NB4 (cell line): ENCODE results near the gene NTN1.
"Not testable (repeated sequence)": the region's sequence is repeated elsewhere in the genome, so short reads cannot be mapped to it uniquely, and the experiment has no call there.

Source experiments
- MYC ChIP-seq: IDR thresholded peaks from 2 replicates; pipeline ENCODE4 v1.6.1; 2011; ENCODE audit warnings: low read depth, low read length
- POLR2A ChIP-seq: IDR thresholded peaks from 2 replicates; pipeline ENCODE4 v1.6.1; 2011; ENCODE audit warnings: mild to moderate bottlenecking; ENCODE audit not compliant: insufficient read length; ENCODE audit errors: extremely low read depth
- TF ChIP-seq, protein P1 (sequence below): IDR thresholded peaks from one replicate; pipeline ENCODE4 v1.5.1; 2012; ENCODE audit warnings: low read depth, low read length
- TF ChIP-seq, protein P2 (sequence below): IDR thresholded peaks from 2 replicates; pipeline ENCODE4 v1.6.1; 2011; ENCODE audit warnings: low read depth, low read length

DNA sequence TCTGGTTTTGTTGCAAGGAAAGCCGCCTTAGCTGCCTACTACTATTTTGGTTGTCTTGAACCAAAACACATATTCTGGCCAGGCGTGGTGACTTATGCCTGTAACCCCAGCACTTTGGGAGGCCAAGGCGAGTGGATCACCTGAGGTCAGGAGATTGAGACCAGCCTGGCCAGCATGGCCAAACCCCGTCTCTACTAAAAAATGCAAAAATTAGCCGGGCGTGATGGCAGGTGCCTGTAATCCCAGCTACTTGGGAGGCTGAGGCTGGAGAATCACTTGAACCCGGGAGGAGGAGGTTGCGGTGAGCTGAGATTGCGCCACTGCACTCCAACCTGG, 236.3 kb downstream of the NTN1 start:
- TF ChIP-seq, protein P1, sequence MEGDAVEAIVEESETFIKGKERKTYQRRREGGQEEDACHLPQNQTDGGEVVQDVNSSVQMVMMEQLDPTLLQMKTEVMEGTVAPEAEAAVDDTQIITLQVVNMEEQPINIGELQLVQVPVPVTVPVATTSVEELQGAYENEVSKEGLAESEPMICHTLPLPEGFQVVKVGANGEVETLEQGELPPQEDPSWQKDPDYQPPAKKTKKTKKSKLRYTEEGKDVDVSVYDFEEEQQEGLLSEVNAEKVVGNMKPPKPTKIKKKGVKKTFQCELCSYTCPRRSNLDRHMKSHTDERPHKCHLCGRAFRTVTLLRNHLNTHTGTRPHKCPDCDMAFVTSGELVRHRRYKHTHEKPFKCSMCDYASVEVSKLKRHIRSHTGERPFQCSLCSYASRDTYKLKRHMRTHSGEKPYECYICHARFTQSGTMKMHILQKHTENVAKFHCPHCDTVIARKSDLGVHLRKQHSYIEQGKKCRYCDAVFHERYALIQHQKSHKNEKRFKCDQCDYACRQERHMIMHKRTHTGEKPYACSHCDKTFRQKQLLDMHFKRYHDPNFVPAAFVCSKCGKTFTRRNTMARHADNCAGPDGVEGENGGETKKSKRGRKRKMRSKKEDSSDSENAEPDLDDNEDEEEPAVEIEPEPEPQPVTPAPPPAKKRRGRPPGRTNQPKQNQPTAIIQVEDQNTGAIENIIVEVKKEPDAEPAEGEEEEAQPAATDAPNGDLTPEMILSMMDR = not testable (repeated sequence)
- not testable (repeated sequence) for TF ChIP-seq POLR2A, MYC
- TF ChIP-seq, protein P2, sequence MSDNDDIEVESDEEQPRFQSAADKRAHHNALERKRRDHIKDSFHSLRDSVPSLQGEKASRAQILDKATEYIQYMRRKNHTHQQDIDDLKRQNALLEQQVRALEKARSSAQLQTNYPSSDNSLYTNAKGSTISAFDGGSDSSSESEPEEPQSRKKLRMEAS = not testable (repeated sequence)
